ENCODE data around the gene POC1A. TPM values are rescaled to one million over a fixed set of nuclear protein-coding genes. Genes with fewer than 3 reads are reported as not detected.

The POC1A gene
- total RNA-seq, 1 experiment from 2014 or later: 29.0 TPM

GRCh38 chr3:52191663-52192062 lies 37.4 kb upstream of the POC1A start:
- H2BK120ac ChIP-seq (ENCODE audit: low read depth, low read length, poor library complexity, severe bottlenecking): no peak overlapping the region
- H3K9me3 ChIP-seq (ENCODE audit: control insufficient read depth, low read depth, low read length): no peaks in the 10 kb centered on the region
- H3K56ac ChIP-seq (ENCODE audit: insufficient read length, low read depth, low read length): no peak overlapping the region
- H2AK5ac ChIP-seq (ENCODE audit: insufficient read length, low read length): no peak overlapping the region
- peak overlapping the region in 1 of 3 experiments; percentile 55; a peak in 1 of 7 replicates for H3K27ac Mint-ChIP-seq
- no peak overlapping the region for H2BK20ac ChIP-seq (ENCODE audit: low read depth, low read length, poor library complexity, severe bottlenecking)
- H3K27me3 Mint-ChIP-seq (ENCODE audit: low read depth): peaks cover 12% of the 10 kb centered on the region
- no peak overlapping the region for H3K4me3 Mint-ChIP-seq
- H3K4ac ChIP-seq (ENCODE audit: low read depth, low read length): no peak overlapping the region
- H3K23me2 ChIP-seq (ENCODE audit: insufficient read length, low read depth, low read length, poor library complexity, severe bottlenecking): no peaks in the 10 kb centered on the region
- H3T11ph ChIP-seq (ENCODE audit: low read length): no peak overlapping the region
- no peaks in the 10 kb centered on the region; the same call in 1 of the 2 replicates for H3K27me3 ChIP-seq (ENCODE audit: insufficient read depth, low read length)
- H2BK12ac ChIP-seq (ENCODE audit: insufficient read length, low read depth, low read length): no peak overlapping the region
- no peak overlapping the region for H4K5ac ChIP-seq (ENCODE audit: insufficient read length, low read depth, low read length)
- H3K27ac ChIP-seq (ENCODE audit: insufficient read length, low read depth, low read length): no peak overlapping the region
- H2BK5ac ChIP-seq (ENCODE audit: insufficient read length, low read length): no peak overlapping the region
- H2BK15ac ChIP-seq (ENCODE audit: low read depth, low read length): no peak overlapping the region
- H3K79me2 ChIP-seq (ENCODE audit: insufficient read depth, low read length): no peaks in the 10 kb centered on the region
- H3K36me3 Mint-ChIP-seq (ENCODE audit: insufficient read depth in 1 of 3, low read depth in 3 of 3): no peaks in the 10 kb centered on the region
- H4K91ac ChIP-seq (ENCODE audit: insufficient read length, low read depth, low read length): no peak overlapping the region
- H3K4me1 Mint-ChIP-seq: peaks cover 3 to 9% of the 10 kb centered on the region in 2 experiments; a peak in 3 of 4 replicates
- no peaks in the 10 kb centered on the region for H4K20me1 ChIP-seq (ENCODE audit: control insufficient read depth, insufficient read depth, insufficient read length)
- DNase-seq: no peak
- H3K18ac ChIP-seq (ENCODE audit: insufficient read length, low read depth, low read length): no peak overlapping the region
- H3K23ac ChIP-seq (ENCODE audit: insufficient read length, low read depth, low read length): no peak overlapping the region
- no peak overlapping the region for H4K8ac ChIP-seq (replicated peaks; ENCODE audit: insufficient read length, low read depth, low read length)
- TF ChIP-seq CTCF (conservative IDR thresholded peaks at IDR 0.05): no peak
- no peak overlapping the region for H3K4me2 ChIP-seq (ENCODE audit: insufficient read depth, insufficient read length, low read length)
- H3K14ac ChIP-seq (ENCODE audit: insufficient read depth, low read length): no peak overlapping the region
- no peaks in the 10 kb centered on the region for H3K79me1 ChIP-seq (ENCODE audit: insufficient read depth, low read depth, low read length, poor library complexity, severe bottlenecking)
- H3K9ac ChIP-seq (ENCODE audit: extremely low read depth, insufficient read length, low read length): no peak overlapping the region
- no peaks in the 10 kb centered on the region for H3K4me1 ChIP-seq (ENCODE audit: insufficient read depth, low read length)
- no peak overlapping the region for H2AFZ ChIP-seq (ENCODE audit: low read length)
- no peaks in the 10 kb centered on the region for H3K9me3 Mint-ChIP-seq
- WGBS (ENCODE audit: extremely low coverage, insufficient read length, low lambda C conversion rate): no CpG with 5 or more reads among the region's 4 CpGs

Measured in H9 (cell line).